ENCODE measurements around the gene HAUS3.
"Not testable (repeated sequence)": the region's sequence is repeated elsewhere in the genome, so short reads cannot be mapped to it uniquely, and the experiment has no call there.

HAUS3 gene

GRCh38 chr4:2212831-2213230, 29.1 kb downstream of the HAUS3 start:
- no peak for DNase-seq

DNA sequence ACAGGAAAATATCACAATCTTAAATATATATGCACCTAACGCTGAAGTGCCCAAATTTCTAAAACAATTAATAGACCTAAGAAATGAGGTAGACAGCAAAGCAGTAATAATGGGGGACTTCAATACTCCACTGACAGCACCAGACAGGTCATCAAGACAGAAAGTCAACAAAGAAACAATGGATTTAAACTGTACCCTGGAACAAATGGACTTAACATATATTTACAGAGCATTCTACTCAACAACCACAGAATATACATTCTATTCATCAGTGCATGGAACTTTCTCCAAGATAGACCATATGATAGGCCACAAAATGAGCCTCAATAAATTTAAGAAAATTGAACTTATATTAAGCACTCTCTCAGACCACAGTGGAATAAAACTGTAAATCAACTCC, 39.1 kb downstream of the HAUS3 start:
- not testable (repeated sequence) for DNase-seq

DNA sequence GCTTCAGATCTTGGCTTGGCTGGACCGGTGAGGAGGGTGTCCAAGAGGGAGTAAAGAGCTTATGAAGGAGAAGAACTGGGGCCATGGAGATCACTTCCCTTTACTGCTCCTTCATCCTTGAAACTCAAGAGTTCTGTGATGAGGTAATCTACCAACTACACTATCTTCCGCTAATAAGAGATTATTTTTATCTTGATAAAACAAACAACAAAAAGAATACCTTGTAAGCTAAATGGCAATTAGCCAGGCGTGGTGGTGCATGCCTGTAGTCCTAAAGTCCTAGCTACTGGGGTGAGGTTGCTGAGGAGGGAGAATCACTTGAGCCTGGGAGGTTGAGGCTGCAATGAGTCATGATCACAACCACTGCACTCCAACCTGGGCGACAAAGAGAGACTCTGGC, 47.4 kb downstream of the HAUS3 start:
- no peak for DNase-seq

GRCh38 chr4:2193326-2193725, 48.6 kb downstream of the HAUS3 start:
- DNase-seq, result no peak

DNA sequence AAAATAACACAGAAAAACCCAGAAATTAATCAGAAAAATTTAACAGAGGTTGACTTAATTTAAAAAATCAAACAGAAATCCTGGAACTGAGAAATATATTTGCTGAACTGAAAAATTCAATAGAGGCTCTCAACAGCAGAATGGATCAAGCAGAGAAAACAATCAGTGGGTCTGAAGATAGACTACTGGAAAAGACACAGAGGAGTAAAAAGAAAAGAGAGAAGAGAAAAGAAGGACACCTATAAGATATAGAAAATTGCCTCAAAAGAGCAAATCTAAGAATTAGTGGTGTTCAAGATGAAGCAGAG, 55.1 kb downstream of the HAUS3 start:
- no peak for DNase-seq

GRCh38 chr4:2186133-2186864, 55.6 kb downstream of the HAUS3 start:
- DNase-seq, result no peak

DNA sequence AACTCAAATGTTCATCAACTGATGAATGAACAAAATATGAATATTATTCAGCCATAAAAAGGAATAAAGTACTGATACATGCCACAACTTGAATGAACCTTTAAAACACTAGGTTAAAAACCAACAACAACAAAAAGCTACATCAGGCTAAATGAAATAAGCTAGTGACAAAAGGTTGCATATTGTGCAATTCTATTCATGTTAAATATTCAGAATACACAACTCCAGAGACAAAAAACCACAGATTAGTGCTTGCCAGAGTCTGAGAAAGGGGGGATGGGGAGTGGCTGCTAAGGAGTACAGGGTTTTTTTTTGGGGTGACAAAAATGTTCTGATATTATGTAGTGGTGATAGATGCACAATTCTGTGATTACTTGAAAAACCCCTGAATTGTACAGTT, 58.5 kb downstream of the HAUS3 start:
- DNase-seq, result no peak

DNA sequence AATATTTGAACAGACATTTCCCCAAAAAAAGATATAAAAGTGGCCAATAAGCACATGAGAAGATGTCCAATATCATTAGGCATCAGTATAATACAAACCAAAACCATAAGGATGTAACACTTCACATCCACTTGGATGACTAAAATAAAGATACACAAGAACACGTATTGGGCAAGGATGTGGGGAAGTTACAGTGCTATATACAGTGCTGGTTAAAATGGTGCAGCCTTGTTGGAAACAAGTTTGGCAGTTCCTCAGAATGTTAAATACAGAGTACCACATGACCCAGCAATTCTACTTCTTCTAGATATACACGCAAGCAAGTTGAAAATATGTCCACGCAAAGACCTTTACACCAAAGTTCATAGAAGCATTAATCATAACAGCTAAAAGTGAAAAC, 58.9 kb downstream of the HAUS3 start:
- DNase-seq, result peak; percentile 29 to 54 (median 43)

DNA sequence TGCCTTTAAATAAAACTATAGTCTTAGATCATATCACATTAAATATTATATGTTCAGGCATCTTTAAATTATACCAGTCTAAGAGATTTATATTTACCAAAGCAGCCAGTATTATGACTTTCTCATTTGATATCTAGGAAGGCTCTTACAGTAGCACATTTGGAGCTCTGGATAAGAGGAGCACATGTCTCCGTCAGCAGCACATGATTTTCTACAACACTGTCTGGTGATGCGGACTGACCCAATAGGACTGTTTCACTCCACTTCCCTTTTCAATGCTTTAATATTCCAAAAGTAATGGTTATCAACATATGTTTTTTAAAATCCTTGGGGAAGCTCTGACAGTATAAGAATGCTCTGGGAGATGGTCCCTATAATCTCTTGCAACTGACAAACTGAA, 61.5 kb downstream of the HAUS3 start:
- DNase-seq, result peak in 1 of 3 donors; percentile 20

DNA sequence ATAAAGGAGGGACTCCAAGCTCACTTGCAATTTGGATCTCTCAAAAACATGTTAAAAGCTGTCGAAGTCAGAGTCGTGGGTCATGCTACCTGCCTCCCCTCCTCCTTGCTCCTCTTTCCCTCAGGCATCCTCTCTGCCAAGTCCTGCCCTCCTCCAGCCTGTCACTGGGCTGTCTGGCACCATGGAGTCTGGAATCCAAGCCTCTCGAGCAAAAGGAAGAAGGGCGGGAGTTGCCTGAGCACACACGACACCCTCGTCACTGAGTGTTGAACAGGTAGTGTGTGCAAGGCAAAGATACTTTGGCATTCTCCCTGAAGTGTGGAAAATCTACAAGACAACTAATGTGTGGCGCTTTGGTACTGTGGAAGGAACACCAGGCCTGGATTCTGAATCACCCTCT, 62.2 kb downstream of the HAUS3 start:
- no peak for DNase-seq

- no peak for DNase-seq
Measured at GRCh38 chr4:2178986-2179385, 62.9 kb downstream of the HAUS3 start.

Data from suppressor macrophage treated with lipopolysaccharide for 1 hour (primary cell).